Hippocampal formation (tissue), 2 donors: Measurements from ENCODE around the gene C3orf20.
"Not testable (repeated sequence)": the region's sequence is repeated elsewhere in the genome, so short reads cannot be mapped to it uniquely, and the experiment has no call there.

Experiments used
- DNase-seq, 2 donors: peaks; one replicate each; lab custom pipeline; 2025; lab: John Stamatoyannopoulos, UW

C3orf20 gene

GRCh38 chr3:14700891-14701290, 25.9 kb downstream of the C3orf20 start:
- DNase-seq: no peak

DNA sequence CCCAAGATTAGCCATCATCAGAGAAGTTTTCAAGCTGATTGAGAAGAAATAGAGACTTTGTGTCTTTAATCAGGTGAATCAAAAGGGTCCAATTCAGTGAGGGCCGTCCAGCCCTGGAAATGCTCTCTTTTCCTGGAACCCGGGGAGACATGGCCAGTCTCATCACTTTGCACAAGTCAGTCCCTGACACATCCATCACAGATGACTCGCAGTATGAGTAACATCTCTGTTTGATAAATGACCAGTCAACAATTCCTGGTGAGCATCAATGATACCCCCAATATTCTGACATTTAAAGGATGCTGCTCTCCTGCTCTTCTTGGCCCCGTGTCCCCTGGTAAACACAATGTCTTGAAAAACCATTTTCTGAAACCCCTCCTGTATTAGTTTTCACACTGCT, 26.7 kb downstream of the C3orf20 start:
- no peak for DNase-seq

DNA sequence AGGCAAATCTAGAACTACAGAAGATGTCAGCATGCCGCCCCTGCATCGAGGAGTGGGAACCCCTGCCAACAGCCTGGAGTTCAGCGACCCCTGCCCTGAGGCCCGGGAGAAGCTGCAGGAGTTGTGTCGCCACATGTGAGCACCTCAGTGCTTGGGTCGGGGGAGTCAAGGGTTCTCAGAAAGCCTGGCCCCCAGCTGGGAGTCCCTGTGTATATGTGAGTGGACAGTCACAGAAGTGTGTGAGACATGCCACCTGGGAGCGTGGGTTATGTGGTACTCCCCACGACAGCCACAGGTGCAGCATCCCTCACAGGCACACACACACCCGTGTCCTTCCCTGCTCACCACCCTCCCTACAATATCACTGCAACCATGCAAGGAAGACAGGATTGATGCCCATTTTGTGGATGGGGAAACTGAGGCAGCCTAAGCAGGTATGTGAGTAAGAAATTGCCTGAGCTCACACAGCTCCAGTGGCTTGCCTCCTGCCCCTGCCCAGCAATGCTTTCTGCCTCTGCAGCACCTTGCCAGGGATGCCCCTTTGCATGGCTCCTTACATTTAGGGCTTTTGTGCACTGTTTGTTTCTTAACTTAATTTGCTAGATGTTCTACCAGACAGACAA, 28.3 kb downstream of the C3orf20 start:
- no peak for DNase-seq

- DNase-seq: no peak
Measured at GRCh38 chr3:14703791-14704190, 28.9 kb downstream of the C3orf20 start.

DNA sequence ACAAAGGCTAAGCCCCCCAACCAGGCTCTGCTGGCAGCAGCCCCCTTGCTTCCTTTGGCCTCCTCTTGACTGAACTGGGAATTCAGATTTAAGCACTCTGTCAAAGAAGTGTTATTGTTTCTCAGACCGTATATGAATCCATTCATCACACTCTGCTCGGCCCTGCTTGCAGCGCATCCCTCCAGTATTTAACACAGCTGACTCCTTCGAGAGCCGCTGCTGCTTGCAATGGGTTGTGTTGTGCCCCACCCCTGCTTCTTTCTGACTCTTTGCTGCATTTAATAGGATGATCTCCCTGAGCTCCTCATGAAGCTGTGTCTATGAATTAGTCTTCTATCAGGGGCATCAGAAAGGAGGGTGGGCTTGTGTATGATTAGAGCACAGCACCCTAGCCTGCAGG, 31.2 kb downstream of the C3orf20 start:
- DNase-seq: no peak

DNA sequence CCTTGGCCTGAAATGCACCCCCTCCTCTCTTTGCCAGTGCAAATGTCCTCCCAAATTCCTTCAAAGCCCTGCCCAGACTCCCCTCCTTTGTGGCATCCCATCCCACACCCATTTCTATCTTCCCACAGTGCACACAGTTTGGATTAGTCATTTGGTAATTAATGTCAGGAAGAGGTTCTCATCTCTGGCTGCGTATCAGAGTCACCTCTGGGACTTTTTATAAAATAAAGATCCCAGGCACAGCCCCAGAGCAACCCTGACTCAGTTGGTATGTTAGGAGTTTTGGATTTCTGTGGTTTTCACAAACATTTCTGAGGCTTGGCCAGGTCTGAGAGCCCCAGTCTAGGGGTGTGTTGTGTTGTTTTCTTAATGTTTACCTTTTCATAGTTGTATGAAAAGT, 41.6 kb downstream of the C3orf20 start:
- DNase-seq: no peak

- DNase-seq: no peak
Measured at GRCh38 chr3:14717307-14717706, 42.4 kb downstream of the C3orf20 start.

DNA sequence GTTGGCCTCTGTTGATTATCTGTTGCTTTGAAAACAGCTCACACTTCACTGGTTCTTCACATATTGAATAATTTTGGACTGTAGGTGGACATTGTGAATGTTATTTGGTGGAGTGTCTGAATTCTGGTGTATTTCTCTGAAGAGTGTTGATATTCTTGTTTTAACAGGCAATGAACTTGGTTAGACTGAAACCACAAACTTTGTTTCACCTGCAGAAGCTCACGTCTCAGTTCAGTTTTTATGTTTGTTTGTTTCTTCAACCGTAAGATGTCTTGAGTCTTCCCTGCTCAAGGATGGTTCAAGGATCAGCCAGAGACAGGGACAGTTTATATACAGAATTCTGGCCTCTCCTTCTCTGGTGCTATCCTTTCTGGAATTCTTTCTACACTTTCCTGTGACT, 43.6 kb downstream of the C3orf20 start:
- no peak for DNase-seq

- DNase-seq: no peak
Measured at GRCh38 chr3:14719006-14719405, 44.1 kb downstream of the C3orf20 start.

DNA sequence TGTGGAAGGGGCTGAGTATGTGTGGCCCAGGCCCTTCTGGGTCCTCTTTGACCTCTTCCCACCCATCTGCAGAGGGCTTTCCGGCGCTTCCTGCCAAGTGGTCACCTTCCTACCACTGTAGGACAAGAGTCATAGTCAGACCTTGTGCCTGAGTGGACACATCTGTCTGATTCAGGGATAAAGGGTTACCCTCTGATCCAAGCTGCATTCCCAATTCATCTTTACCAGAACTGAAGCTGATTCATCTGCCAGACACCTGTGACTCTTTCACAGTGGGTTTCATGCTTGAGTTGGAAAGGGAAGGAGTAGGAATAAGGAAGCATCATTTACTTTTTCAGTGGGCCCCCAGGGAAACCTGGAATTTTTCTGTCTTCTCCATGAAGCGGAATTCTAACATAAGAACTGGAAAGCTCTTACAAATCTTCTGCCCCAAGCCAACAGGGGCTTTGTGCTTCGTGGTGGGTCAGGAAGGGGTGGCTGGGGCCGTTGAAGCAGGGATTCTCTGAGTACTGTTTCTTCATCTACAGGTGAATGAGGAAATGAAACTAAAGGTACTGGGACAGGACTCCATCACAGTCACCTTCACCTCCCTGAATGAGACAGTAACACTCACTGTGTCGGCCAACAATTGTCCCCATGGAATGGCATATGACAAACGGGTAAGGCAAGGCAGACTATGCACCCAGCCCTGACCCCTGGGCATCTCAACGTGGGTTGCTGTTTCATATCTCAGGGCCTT, 46.4 kb downstream of the C3orf20 start:
- DNase-seq: no peak

DNA sequence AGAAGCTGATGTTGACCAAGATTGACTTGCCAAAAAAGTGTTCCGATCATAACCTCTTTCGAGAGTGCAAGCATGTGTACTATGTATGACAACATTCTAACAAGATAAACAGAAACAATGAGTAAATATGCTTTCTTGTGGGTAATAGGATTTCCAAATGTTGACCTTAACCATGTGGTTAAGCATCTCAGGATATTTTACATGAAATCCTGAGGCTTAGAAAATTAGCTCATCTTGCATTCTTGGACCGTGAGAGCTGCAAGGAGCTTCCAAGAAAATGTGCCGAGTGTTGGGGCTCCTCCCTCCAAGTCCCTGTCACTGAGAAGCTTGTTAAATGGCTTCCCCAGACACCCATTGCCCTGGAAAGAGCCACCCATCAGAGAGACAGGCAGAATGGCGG, 50.1 kb downstream of the C3orf20 start:
- DNase-seq: no peak

GRCh38 chr3:14725564-14726440, 50.9 kb downstream of the C3orf20 start:
- DNase-seq: no peak

- DNase-seq: no peak
Measured at GRCh38 chr3:14726441-14726780, 51.5 kb downstream of the C3orf20 start.

DNA sequence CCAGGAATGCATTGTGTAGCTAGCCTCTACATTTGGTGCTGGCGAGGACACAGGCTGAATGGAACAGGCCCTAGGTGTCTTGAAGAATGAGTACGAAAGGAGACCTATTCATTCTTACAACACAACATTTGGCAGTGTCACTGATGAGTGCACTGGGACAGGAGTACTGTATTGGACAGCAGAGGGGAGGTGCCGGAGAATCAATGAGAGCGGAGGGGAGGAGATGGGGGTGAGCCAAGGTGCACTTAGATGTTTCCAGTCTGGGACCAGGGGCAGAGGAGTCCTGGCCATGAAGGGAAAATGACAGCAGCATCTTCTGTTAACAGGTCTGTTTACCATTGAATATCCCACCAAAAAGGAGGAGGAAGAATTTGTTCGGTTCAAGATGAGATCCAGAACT, 53.2 kb downstream of the C3orf20 start:
- no peak for DNase-seq

GRCh38 chr3:14730703-14731382, 55.9 kb downstream of the C3orf20 start:
- DNase-seq: no peak

GRCh38 chr3:14740983-14741382, 66.0 kb downstream of the C3orf20 start:
- no peak for DNase-seq

DNA sequence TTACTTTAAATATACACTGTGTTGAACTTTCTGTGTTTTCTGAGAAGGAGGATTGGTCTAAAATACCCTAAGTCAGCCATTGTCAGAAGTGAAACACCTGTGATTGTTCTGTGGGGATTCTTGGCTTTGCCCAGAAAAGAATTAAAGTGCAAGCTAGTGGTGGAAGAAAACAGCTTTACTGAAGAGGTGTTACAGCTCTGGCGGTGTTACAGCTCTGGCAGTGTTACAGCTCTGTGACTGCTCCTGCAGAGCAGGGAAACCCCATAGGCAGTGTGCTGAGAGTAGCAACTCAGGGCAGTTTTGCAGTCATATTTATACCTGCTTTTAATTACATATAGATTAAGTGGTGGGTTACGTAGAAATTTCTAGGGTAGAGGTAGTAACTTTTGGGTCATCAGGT, 66.6 kb downstream of the C3orf20 start:
- DNase-seq: no peak

GRCh38 chr3:14744556-14744955, 69.6 kb downstream of the C3orf20 start:
- no peak for DNase-seq

DNA sequence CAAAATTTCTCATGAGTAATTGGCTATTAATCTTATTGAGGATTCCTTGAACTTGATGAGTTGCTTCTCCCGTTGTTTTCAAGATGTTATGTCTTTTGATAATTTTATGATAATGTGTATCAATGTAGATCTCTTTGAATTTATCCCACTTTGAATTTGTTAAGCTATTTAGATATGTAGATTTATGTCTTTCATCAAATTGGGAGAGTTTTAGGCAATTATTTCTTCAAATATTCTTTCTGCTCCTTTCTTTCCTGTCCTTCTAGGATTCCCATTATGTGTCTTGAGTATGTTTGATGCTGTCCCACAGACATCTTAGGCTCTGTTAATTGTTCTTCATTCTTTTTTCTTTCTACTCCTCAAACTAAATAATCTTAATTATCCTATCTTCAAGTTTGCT, 75.7 kb downstream of the C3orf20 start:
- DNase-seq: no peak

DNA sequence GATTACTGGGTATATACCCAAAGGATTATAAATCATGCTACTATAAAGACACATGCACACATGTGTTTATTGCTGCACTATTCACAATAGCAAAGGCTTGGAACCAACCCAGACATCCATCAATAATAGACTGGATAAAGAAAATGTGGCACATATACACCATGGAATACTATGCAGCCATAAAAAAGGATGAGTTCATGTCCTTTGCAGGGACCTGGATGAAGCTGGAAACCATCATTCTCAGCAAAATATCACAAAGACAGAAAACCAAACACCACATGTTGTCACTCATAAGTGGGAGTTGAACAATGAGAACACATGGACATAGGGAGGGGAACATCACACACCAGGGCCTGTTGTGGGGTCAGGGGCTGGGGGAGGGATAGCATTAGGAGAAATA, 78.0 kb downstream of the C3orf20 start:
- not testable (repeated sequence) for DNase-seq

GRCh38 chr3:14757153-14757700, 82.3 kb downstream of the C3orf20 start:
- DNase-seq: no peak

DNA sequence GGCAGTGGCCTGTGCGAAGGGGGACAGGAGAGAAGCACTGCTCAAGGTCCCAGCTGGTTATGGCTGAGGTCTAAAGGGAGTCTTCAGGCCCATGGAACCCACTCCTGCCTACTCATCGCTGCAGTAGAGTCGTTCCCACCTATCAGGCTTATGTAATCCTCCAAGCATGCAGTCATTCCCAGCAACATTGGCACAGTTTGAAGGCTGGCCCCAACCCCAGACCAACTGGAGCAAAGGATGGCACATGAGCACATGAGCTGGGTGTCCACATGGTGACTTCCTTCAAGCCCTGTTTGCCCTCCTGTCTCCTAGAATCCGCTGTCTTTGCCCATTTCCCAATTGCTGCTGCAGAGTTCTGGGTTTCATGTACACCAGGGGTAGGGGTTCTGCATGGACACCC, 83.4 kb downstream of the C3orf20 start:
- no peak for DNase-seq
